HG03342 (cell line): ENCODE results near the gene AUTS2.

Experiments used
- ATAC-seq: cut with Tn5 transposase; IDR thresholded peaks from one replicate; pipeline ENCODE4 v1.9.1; 2021; ENCODE audit warnings: mild to moderate bottlenecking, moderate library complexity; ENCODE audit not compliant: unreplicated experiment

AUTS2 gene

GRCh38 chr7:70463352-70463938 is 865.2 kb downstream of the AUTS2 start:
- ATAC-seq: no peak

- ATAC-seq: no peak
These were observed 868.6 kb downstream of the AUTS2 start for GRCh38 chr7:70466725-70467364.

- ATAC-seq: no peak
These were observed 872.5 kb downstream of the AUTS2 start for GRCh38 chr7:70470746-70471145.

- no peak for ATAC-seq
These were observed 874.4 kb downstream of the AUTS2 start for GRCh38 chr7:70472601-70473237.

- no peak for ATAC-seq
These were observed 876.5 kb downstream of the AUTS2 start for GRCh38 chr7:70474639-70475234.

- no peak for ATAC-seq
These were observed 879.0 kb downstream of the AUTS2 start for GRCh38 chr7:70477036-70478010.

- ATAC-seq: no peak
These were observed 881.1 kb downstream of the AUTS2 start for GRCh38 chr7:70479153-70480021.

- ATAC-seq: no peak
These were observed 882.8 kb downstream of the AUTS2 start for GRCh38 chr7:70480927-70481569.

GRCh38 chr7:70481570-70482123 is 883.4 kb downstream of the AUTS2 start:
- no peak for ATAC-seq

- no peak for ATAC-seq
These were observed 886.0 kb downstream of the AUTS2 start for GRCh38 chr7:70484255-70484654.

GRCh38 chr7:70486977-70487376 is 888.7 kb downstream of the AUTS2 start:
- no peak for ATAC-seq

- no peak for ATAC-seq
These were observed 889.2 kb downstream of the AUTS2 start for GRCh38 chr7:70487428-70487827.

- no peak for ATAC-seq
These were observed 889.6 kb downstream of the AUTS2 start for GRCh38 chr7:70487886-70488285.

GRCh38 chr7:70489813-70490212 is 891.5 kb downstream of the AUTS2 start:
- ATAC-seq: no peak

- ATAC-seq: no peak
These were observed 894.4 kb downstream of the AUTS2 start for GRCh38 chr7:70492625-70493024.

GRCh38 chr7:70494225-70495032 is 896.2 kb downstream of the AUTS2 start:
- ATAC-seq: no peak

GRCh38 chr7:70495033-70495376 is 896.7 kb downstream of the AUTS2 start:
- no peak for ATAC-seq

GRCh38 chr7:70497793-70498192 is 899.5 kb downstream of the AUTS2 start:
- ATAC-seq: no peak
